GM12872 (cell line): Measurements from ENCODE around the gene ZFYVE28.

Experiments
- CTCF ChIP-seq: IDR thresholded peaks from 3 replicates; pipeline ENCODE4 v1.5.1; 2011; ENCODE audit warnings: low read depth, mild to moderate bottlenecking, low read length, moderate library complexity; ENCODE audit not compliant: insufficient read depth

ZFYVE28 gene

GRCh38 chr4:2366252-2367192 lies 51.9 kb downstream of the ZFYVE28 start:
- TF ChIP-seq CTCF: no peak

GRCh38 chr4:2365913-2366210 lies 52.6 kb downstream of the ZFYVE28 start:
- no peak for TF ChIP-seq CTCF

- no peak for TF ChIP-seq CTCF
Observed at GRCh38 chr4:2365054-2365912, 53.2 kb downstream of the ZFYVE28 start.

- TF ChIP-seq CTCF: no peak
Observed at GRCh38 chr4:2364654-2365053, 53.8 kb downstream of the ZFYVE28 start.

GRCh38 chr4:2363951-2364653 lies 54.3 kb downstream of the ZFYVE28 start:
- TF ChIP-seq CTCF: no peak

- no peak for TF ChIP-seq CTCF
Observed at GRCh38 chr4:2363056-2363721, 55.3 kb downstream of the ZFYVE28 start.
